NB4 (cell line): ENCODE measurements around the gene NFIA.

Source experiments
- DNase-seq: peaks from one replicate; pipeline ENCODE4 v3.0.0; 2010; ENCODE audit warnings: low read depth
- H3K4me3 ChIP-seq: one replicate; pipeline ENCODE4 v1.5.1; 2011; ENCODE audit warnings: mild to moderate bottlenecking, low read depth, low read length, moderate library complexity
- MYC ChIP-seq: IDR thresholded peaks from 2 replicates; pipeline ENCODE4 v1.6.1; 2011; ENCODE audit warnings: low read depth, low read length
- POLR2A ChIP-seq: IDR thresholded peaks from 2 replicates; pipeline ENCODE4 v1.6.1; 2011; ENCODE audit warnings: mild to moderate bottlenecking; ENCODE audit not compliant: insufficient read length; ENCODE audit errors: extremely low read depth
- TF ChIP-seq, protein P1 (sequence below): IDR thresholded peaks from one replicate; pipeline ENCODE4 v1.5.1; 2012; ENCODE audit warnings: low read depth, low read length
- TF ChIP-seq, protein P2 (sequence below): IDR thresholded peaks from 2 replicates; pipeline ENCODE4 v1.6.1; 2011; ENCODE audit warnings: low read depth, low read length

The NFIA gene

DNA sequence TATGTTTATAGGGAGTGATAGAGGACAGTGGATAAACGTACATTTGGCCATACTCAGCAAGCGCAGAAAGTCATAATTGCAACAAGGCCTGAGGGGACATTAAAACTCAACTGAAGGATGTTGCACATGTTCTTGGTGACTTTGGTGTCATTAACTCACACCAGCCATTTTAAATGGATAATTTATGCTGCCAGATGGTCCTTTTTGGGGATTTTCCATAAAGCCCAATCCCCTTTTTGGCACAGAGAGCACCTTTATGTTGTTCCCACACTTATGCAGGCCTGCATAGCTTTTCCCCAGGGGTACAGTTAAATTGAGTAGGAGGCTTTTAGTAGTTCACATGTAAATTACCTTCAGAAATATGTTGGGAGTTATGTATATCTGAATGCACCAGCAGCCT is 279.6 kb downstream of the NFIA start:
- no peak for DNase-seq
- TF ChIP-seq, protein P1, sequence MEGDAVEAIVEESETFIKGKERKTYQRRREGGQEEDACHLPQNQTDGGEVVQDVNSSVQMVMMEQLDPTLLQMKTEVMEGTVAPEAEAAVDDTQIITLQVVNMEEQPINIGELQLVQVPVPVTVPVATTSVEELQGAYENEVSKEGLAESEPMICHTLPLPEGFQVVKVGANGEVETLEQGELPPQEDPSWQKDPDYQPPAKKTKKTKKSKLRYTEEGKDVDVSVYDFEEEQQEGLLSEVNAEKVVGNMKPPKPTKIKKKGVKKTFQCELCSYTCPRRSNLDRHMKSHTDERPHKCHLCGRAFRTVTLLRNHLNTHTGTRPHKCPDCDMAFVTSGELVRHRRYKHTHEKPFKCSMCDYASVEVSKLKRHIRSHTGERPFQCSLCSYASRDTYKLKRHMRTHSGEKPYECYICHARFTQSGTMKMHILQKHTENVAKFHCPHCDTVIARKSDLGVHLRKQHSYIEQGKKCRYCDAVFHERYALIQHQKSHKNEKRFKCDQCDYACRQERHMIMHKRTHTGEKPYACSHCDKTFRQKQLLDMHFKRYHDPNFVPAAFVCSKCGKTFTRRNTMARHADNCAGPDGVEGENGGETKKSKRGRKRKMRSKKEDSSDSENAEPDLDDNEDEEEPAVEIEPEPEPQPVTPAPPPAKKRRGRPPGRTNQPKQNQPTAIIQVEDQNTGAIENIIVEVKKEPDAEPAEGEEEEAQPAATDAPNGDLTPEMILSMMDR, result no peak
- TF ChIP-seq, protein P2, sequence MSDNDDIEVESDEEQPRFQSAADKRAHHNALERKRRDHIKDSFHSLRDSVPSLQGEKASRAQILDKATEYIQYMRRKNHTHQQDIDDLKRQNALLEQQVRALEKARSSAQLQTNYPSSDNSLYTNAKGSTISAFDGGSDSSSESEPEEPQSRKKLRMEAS, result no peak
- TF ChIP-seq MYC, result no peak
- no peak for TF ChIP-seq POLR2A
- no peak overlapping the region for H3K4me3 ChIP-seq

DNA sequence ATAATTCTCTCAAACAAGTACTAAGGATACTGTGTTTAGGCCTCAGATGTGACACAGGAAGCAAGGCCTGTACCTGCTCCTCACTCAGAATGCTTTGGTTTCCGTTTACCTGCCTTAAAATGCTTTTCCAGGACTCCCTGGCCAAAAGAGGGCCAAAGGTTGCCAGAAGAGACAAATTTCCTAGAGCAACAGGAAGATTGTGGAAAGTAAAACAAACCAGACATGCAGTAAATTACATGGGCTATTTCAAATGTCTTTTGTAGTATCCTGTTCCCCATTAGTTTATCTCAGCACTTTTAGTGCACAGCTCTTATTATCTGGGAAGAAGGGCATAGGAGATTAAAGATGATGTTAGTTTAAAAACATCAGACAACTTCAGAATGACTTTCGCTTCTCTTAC is 280.0 kb downstream of the NFIA start:
- no peak for DNase-seq
- no peak for TF ChIP-seq MYC
- no peak for TF ChIP-seq POLR2A
- TF ChIP-seq, protein P2, result no peak
- TF ChIP-seq, protein P1, result no peak
- no peak overlapping the region for H3K4me3 ChIP-seq

DNA sequence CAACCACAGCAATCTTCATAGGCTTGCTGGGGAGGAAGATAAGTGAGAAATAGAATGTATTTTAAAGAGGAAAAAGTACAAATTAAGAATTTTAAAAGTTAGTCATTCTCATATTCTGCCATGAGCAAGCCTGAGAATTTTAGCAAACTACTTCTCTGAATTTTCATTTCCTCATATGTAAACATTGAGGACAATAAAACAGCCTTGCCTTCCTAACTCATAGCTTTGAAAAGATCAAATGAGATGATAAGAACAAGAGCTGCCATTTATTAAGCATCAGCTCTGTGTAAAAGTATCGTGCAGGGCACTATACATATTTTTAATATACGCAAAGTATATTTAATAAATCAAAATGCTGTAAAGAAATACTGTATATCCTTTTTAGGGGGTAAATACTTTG is 286.0 kb downstream of the NFIA start:
- no peak overlapping the region for H3K4me3 ChIP-seq
- no peak for DNase-seq
- TF ChIP-seq, protein P1, result no peak
- TF ChIP-seq POLR2A (no peak), MYC (no peak)
- TF ChIP-seq, protein P2, result no peak

DNA sequence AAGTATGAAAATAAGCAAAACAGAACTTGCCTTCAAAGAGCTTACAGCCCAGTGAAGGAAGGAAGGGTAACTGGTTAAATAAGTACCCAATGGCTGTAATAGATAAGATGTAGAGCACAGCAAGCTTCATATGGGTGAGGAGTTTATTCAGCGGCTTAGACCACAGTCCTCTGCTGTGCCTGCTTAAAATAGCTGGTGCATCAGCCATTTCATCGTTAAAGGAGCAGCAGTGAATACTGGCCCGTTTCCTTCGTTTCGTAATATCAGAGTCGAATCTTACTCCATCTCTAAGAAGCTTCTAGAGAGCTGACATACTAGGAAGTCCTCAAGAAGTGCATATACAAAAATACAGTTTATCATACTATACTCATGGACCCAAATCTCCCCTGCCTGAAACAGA is 286.5 kb downstream of the NFIA start:
- no peak for DNase-seq
- TF ChIP-seq, protein P1, result no peak
- TF ChIP-seq POLR2A (no peak), MYC (no peak)
- TF ChIP-seq, protein P2, result no peak

DNA sequence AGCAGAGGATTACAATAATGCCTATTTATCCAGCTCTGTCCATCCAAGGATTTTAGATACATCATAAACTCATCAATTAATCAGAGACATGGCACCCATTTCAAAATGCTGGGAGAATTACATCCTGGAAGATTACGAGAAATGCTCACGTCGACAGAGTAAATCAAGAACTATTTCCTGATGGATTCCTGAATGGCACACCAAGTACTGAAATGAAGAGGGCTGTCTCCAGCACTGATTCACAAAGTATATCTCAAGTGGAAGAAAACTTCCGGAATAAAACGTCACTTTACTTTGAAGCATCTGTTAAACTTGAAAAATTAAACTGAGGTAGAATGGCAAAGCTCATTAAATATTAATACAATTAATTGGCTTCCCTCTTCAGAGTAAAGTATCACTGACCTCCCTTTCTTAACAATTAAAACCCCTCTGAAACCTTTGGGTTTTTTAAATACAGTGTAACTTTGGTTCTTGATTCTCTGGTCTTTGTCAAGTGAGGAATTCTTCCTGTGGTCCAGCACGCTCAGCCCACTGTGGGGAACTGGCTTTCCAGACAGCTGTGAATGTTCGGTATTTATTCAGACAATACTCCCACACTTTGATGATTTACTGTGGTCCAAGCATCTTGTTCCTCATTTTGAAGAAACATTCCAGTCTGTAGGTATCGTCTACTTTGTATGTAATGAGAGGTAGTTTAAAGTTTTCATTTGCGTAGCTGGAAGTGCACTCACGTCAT is 288.0 kb downstream of the NFIA start:
- no peak for DNase-seq
- TF ChIP-seq, protein P2, result no peak
- no peak for TF ChIP-seq MYC
- TF ChIP-seq, protein P1, result no peak
- no peak for TF ChIP-seq POLR2A
- H3K4me3 ChIP-seq, result no peak overlapping the region

More for the DNA sequence above, 286.5 kb downstream of the NFIA start:
- no peak overlapping the region for H3K4me3 ChIP-seq
